HL-60 (cell line): ENCODE data around the gene KCNJ9.

Experiments
- DNase-seq, 2 experiments: peaks; one replicate each; pipeline ENCODE4 v3.0.0-alpha.2; 2010 to 2020; ENCODE audit warnings: low read depth in 1 of 2, low spot score in 1 of 2
- H3K27ac ChIP-seq: fragments of 250-450 bp; sonication (Bioruptor Pico); replicated peaks from 2 replicates; pipeline ENCODE4 v1.5.1; 2020; ENCODE audit warnings: mild to moderate bottlenecking, moderate library complexity
- H3K27me3 ChIP-seq: fragments of 250-450 bp; sonication (Bioruptor Pico); 2 replicates; pipeline ENCODE4 v1.5.1; 2021; ENCODE audit warnings: mild to moderate bottlenecking, moderate library complexity; ENCODE audit not compliant: insufficient read depth, poor library complexity, severe bottlenecking
- H3K4me3 ChIP-seq: replicated peaks from 2 replicates; pipeline ENCODE4 v1.5.1; 2011; ENCODE audit warnings: mild to moderate bottlenecking, control low read depth, low read length; ENCODE audit not compliant: insufficient read depth
- CTCF ChIP-seq: IDR thresholded peaks from one replicate; pipeline ENCODE4 v1.5.1; 2011; ENCODE audit warnings: low read length, control low read depth, inconsistent platforms; ENCODE audit not compliant: insufficient read depth
- GABPA ChIP-seq: IDR thresholded peaks from 2 replicates; pipeline ENCODE4 v1.6.1; 2012; ENCODE audit warnings: low read depth
- POLR2AphosphoS5 ChIP-seq: IDR thresholded peaks from 2 replicates; pipeline ENCODE4 v1.6.1; 2012; ENCODE audit warnings: low read depth
- REST ChIP-seq: IDR thresholded peaks from 2 replicates; pipeline ENCODE4 v1.6.1; 2012; ENCODE audit warnings: low read depth; ENCODE audit not compliant: insufficient replicate concordance
- SPI1 ChIP-seq: IDR thresholded peaks from 2 replicates; pipeline ENCODE4 v1.6.1; 2012; ENCODE audit warnings: low read depth, mild to moderate bottlenecking, borderline replicate concordance

KCNJ9 gene

GRCh38 chr1:160094291-160094625, 12.9 kb downstream of the KCNJ9 start:
- TF ChIP-seq CTCF (no peak), POLR2AphosphoS5 (no peak), REST (no peak), GABPA (no peak), SPI1 (no peak)
- H3K27ac ChIP-seq = no peak overlapping the region
- DNase-seq = no peak
- H3K4me3 ChIP-seq = no peak overlapping the region
- no peaks in the 10 kb centered on the region for H3K27me3 ChIP-seq

GRCh38 chr1:160094806-160095205, 13.5 kb downstream of the KCNJ9 start:
- Histone ChIP-seq H3K27ac (no peak overlapping the region), H3K4me3 (no peak overlapping the region)
- DNase-seq = no peak

More at GRCh38 chr1:160094806-160095205, 13.5 kb downstream of the KCNJ9 start:
- H3K27me3 ChIP-seq = no peaks in the 10 kb centered on the region
- TF ChIP-seq REST (no peak), GABPA (no peak), SPI1 (no peak), CTCF (no peak), POLR2AphosphoS5 (no peak)
